Motor neuron (in vitro differentiated cells): Measurements from ENCODE around the gene DTNA. TPM values are rescaled to one million over a fixed set of nuclear protein-coding genes. Genes with fewer than 3 reads are reported as not detected.
"Not testable (repeated sequence)": the region's sequence is repeated elsewhere in the genome, so short reads cannot be mapped to it uniquely, and the experiment has no call there.

ENCODE experiments used
- ATAC-seq, 8 experiments: fragments of 200-7000 bp; cut with Tn5 transposase; replicated peaks in 6 of 8; 2 replicates each; pipeline ENCODE4 v1.8.0; 2021; ENCODE audit warnings: mild to moderate bottlenecking in 8 of 8, moderate library complexity in 8 of 8
- H3K27ac ChIP-seq, 2 donors: fragments of 250-450 bp; sonication (Bioruptor Pico); 2 replicates each; pipeline ENCODE4 v1.9.0; 2021; ENCODE audit warnings: antibody characterized with exemption in 2 of 2, mild to moderate bottlenecking in 2 of 2, moderate library complexity in 1 of 2
- H3K4me1 ChIP-seq, 2 donors: fragments of 250-450 bp; sonication (Bioruptor Pico); replicated peaks in 1 of 2; 2 replicates each; pipeline ENCODE4 v1.6.1; 2021; ENCODE audit warnings: antibody characterized with exemption in 2 of 2, mild to moderate bottlenecking in 2 of 2, moderate library complexity in 1 of 2
- H3K4me3 ChIP-seq, 5 donors: fragments of 250-450 bp; sonication (Bioruptor Pico); 2 replicates each; pipeline ENCODE4 v1.9.0; 2021; ENCODE audit warnings: antibody characterized with exemption in 5 of 5, mild to moderate bottlenecking in 5 of 5, moderate library complexity in 4 of 5
- WGBS, 10 experiments: fragments of 450-650 bp; shearing (Covaris generic); methylation state at CpG; one replicate each; pipeline ENCODE4 v1.0.0; 2022; 5-methylcytosine and 5-hydroxymethylcytosine counted together
- in situ Hi-C, 9 experiments: fragments of 400-800 bp; cut with MboI; loops; one replicate each; pipeline ENCODE4 v1.15.0; 2021; ENCODE audit warnings: low sequenced_read_pairs in 9 of 9, low pct_unique_long_range_greater_than_20kb in 2 of 9; ENCODE audit not compliant: unreplicated experiment in 9 of 9
- total RNA-seq, 8 experiments: library from RNA; unstranded; fragments of 300-600 nt; gene quantifications; 2 replicates each; pipeline versions ENCODE4 v1.2.3 to v1.2.4, GENCODE V29; 2022

DTNA gene
- total RNA-seq = 100 to 1,000 TPM in 1 of 8 experiments, 10 to 100 TPM in 7; 26.0 to 140 (median 49.2) TPM

DNA sequence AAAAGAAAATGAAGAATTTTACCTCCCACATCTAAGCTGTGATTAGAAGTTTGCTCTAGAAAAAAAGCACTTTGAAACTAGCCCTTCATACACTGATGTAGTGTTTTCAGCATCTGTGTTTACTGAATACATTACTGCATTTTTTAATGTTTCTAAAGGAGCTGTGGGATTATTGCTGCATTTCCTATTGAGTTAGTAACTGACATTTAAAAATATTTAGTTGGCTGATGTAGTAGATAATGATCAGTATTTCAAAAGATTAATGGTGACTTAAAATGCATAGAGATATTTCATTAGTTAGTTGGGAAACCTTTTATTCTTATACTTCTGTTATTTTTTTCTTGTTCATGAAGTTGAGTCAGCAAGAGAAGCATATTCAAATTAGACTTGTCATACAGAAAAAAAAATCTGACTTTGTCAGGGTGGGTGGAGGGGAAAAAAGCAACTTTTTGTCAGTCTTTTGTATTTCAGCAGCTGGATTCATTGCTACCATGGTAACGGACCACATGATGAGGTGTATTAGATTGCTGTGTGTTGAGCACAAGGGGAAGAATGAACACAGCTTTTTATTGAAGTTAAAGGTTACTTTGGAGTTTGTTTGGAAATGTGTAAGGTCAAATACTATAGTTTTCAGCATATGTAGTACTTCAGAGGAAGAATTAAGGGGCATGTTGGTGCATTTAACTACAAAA is at the start of gene DTNA:
DTNA (plus strand) TSS at position 549 of the 692 bp plus-strand sequence. CDS start 45,679 bp downstream, outside the sequence.
- peak within 1 kb of the TSS; percentile 11 to 38 (median 29) for H3K4me3 ChIP-seq
- in situ Hi-C loops = no loop called here
- peak within 1 kb of the TSS in 1 of 2 donors; percentile 52 for H3K27ac ChIP-seq
- WGBS, 10 experiments = 0 to 30% (median 21%) methylated on average over 1 of the region's 1 CpG; no CpG with 5 or more reads in 4 of the 10 experiments
- peaks cover 18 to 25% of the 10 kb centered on the region in 2 donors for H3K4me1 ChIP-seq
- ATAC-seq = peak; percentile 70 to 87 (median 82)

DNA sequence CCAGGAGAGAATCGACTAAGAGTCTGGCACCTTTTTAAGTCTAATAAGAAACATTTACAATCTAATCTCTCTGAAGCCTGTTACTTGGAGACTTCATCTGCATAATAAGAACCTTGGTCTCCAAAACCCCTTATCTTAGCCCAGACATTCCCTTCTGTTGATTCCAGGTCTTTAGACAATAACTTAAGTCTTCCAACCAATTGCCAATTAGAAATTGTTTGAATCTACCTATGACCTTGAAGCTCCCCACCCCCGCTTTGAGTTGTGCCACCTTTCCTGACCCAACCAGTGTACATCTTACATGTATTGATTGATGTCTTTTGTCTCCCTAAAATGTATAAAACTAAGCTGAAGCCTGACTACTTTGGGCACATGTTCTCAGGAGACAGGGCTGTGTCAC is 49.5 kb upstream of the DTNA start:
- no peak overlapping the region for H3K4me3 ChIP-seq
- no peak for ATAC-seq

DNA sequence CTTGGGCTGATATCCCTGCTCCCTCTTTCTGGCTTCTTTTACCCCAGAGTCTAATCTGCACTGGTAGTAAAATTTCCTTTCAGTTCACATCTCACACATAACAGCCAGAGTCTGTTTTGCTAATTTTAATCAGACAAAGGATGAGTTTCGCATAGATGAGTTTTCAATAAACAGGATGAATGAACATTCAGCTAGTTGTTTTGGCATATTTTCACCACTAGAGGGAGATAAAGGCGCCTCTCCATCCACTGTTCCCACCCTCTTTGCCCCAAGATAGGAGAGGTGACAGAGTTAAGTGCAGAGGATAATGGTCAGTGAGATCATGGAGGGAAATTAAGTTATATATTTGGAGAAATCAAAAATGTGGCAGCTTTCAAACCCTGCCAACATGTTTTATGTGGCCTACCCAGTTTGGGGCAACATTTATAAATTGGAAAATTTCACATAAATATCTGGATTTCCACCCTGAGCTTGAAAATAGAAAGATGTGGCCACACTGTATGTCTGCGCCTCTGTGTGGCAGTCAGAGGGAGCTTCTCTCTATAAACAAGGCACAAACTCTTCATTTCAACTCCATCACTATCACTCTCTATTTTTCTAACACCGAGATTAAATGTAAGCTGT is 48.5 kb upstream of the DTNA start:
- WGBS, 10 experiments = 8 to 100% (median 47%) methylated on average over 2 to 4 of the region's 4 CpGs
- Histone ChIP-seq H3K4me1 (peaks cover 14 to 22% of the 10 kb centered on the region in 2 donors), H3K27ac (no peak overlapping the region), H3K4me3 (no peak overlapping the region)
- in situ Hi-C loops = loop anchor here in 4 of 9 experiments (10.0 to 25.0 kb wide), 3 partner anchors 101 to 126 kb away; no protein-coding TSS in a partner anchor
- ATAC-seq = peak; percentile 43 to 77 (median 66)

More for the DNA sequence above, 49.5 kb upstream of the DTNA start:
- 20 to 89% (median 55%) methylated on average over 1 to 2 of the region's 2 CpGs; no CpG with 5 or more reads in 2 of the 10 experiments for WGBS, 10 experiments
- Histone ChIP-seq H3K27ac (no peak overlapping the region), H3K4me1 (peaks cover 14 to 22% of the 10 kb centered on the region in 2 donors)
- in situ Hi-C loops = loop anchor here in 4 of 9 experiments (10.0 to 25.0 kb wide), 3 partner anchors 102 to 127 kb away; no protein-coding TSS in a partner anchor

- peak in 2 of 8 experiments; percentile 13 to 81 for ATAC-seq
- no peaks in the 10 kb centered on the region for H3K4me1 ChIP-seq
- no peak overlapping the region for H3K4me3 ChIP-seq
- in situ Hi-C loops = no loop called here
- no peak overlapping the region for H3K27ac ChIP-seq
- WGBS, 10 experiments = 50 to 100% (median 81%) methylated on average over 1 to 3 of the region's 3 CpGs; no CpG with 5 or more reads in 2 of the 10 experiments
These were observed 33.1 kb upstream of the DTNA start for GRCh38 chr18:34676816-34677574.

DNA sequence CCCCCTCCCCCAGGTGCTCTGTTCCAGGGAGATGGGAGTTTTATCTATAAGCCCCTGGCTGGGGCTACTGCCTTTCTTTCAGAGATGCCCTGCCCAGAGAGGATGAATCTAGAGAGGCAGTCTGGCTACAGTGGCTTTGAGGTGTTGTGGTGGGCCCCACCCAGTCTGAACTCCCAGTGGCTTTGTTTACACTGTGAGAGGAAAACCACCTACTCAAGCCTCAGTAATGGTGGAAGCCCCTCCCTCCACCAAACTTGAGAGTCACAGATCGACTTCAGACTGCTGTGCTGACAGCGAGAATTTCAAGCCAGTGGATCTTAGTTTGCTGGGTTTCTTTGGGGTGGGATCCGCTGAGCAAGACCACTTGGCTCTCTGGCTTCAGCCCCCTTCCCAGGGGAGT is 20.3 kb upstream of the DTNA start:
- H3K27ac ChIP-seq, ATAC-seq, H3K4me1 ChIP-seq, in situ Hi-C loops, H3K4me3 ChIP-seq: not testable (repeated sequence)
- WGBS, 10 experiments = 93 to 100% (median 93%) methylated on average over 2 to 3 of the region's 3 CpGs; no CpG with 5 or more reads in 7 of the 10 experiments

- in situ Hi-C loops = no loop called here
- H3K4me3 ChIP-seq = no peak overlapping the region
- ATAC-seq = peak in 3 of 8 experiments; percentile 83 to 100 (median 99)
- no peak overlapping the region for H3K27ac ChIP-seq
- peaks cover 20 to 26% of the 10 kb centered on the region in 2 donors for H3K4me1 ChIP-seq
These were observed 18.5 kb upstream of the DTNA start for GRCh38 chr18:34691614-34692013.

DNA sequence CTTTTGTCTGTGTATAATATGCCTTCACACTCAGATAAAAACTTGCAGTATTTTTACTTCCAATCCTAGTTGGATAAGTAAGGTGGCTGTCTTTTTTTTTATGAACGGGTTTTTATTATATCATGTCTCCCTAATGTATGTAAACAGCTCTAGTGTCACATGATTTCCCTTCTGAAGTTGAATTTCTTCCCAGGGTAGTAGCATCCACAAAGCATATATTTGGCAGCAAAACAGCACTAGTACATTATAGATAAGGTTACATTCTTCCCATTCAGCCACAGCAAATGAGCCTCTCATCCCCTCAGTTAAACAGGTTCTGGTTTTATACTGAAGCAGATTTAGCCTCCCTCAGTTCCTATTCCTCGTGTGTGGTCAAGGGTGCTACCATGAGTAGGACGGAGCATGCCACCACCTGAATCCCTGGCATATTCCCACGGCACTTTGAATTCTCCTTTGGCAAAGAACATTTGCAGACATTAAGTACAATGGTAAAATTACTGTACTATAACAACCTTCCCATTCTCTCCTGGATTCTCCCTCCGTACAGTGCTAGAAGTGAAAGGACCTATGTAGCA is 15.4 kb upstream of the DTNA start:
- 25 to 100% (median 95%) methylated on average over 1 to 5 of the region's 5 CpGs; no CpG with 5 or more reads in 1 of the 10 experiments for WGBS, 10 experiments
- Histone ChIP-seq H3K4me3 (no peak overlapping the region), H3K27ac (peak overlapping the region in 1 of 2 donors; percentile 60), H3K4me1 (peaks cover 34 to 40% of the 10 kb centered on the region in 2 donors)
- in situ Hi-C loops = no loop called here
- ATAC-seq = peak in 5 of 8 experiments; percentile 14 to 36 (median 20)

GRCh38 chr18:34695310-34695709 is 14.8 kb upstream of the DTNA start:
- in situ Hi-C loops = no loop called here
- H3K4me1 ChIP-seq = peaks cover 34 to 40% of the 10 kb centered on the region in 2 donors
- peak in 5 of 8 experiments; percentile 93 to 98 (median 95) for ATAC-seq
- no peak overlapping the region for H3K4me3 ChIP-seq
- WGBS, 10 experiments = 6 to 91% (median 52%) methylated on average over 1 to 5 of the region's 5 CpGs
- H3K27ac ChIP-seq = no peak overlapping the region

- WGBS, 10 experiments = 87 to 100% (median 100%) methylated on average over 1 to 2 of the region's 2 CpGs; no CpG with 5 or more reads in 2 of the 10 experiments
- ATAC-seq = no peak
- H3K4me3 ChIP-seq = no peak overlapping the region
- peaks cover 34 to 40% of the 10 kb centered on the region in 2 donors for H3K4me1 ChIP-seq
- H3K27ac ChIP-seq = peak overlapping the region in 1 of 2 donors; percentile 4
- in situ Hi-C loops = no loop called here
These were observed 13.4 kb upstream of the DTNA start for GRCh38 chr18:34696671-34697070.

GRCh38 chr18:34697233-34697632 is 12.9 kb upstream of the DTNA start:
- Histone ChIP-seq H3K4me1 (peaks cover 34 to 40% of the 10 kb centered on the region in 2 donors), H3K4me3 (no peak overlapping the region), H3K27ac (no peak overlapping the region)
- in situ Hi-C loops = no loop called here
- WGBS, 10 experiments = 20 to 100% (median 53%) methylated on average over 1 of the region's 1 CpG; no CpG with 5 or more reads in 6 of the 10 experiments
- peak in 6 of 8 experiments; percentile 7 to 52 (median 34) for ATAC-seq

DNA sequence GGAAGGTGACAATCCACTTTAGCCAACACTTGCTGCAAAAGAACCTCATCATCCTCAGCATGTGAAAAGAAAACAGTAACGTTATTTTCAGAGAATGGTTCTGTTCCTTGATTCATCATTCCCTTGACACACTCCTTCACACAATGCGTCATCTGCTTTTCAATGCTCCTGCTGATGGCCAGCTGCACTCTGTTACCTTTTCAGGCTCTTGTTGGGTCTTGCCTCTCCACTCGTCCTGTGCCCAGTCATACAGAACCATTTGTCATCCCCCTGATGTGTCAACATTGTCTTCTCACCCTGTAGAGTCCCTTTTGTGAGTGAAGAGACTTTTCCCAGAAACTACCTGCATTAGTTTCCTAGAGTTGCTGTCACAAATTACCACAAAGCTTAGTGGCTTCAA is 12.2 kb upstream of the DTNA start:
- ATAC-seq = peak in 1 of 8 experiments; percentile 6

GRCh38 chr18:34701911-34702310 is 8.2 kb upstream of the DTNA start:
- Histone ChIP-seq H3K27ac (no peak overlapping the region), H3K4me1 (peaks cover 11 to 21% of the 10 kb centered on the region in 2 donors), H3K4me3 (no peak overlapping the region)
- ATAC-seq = no peak
- WGBS, 10 experiments = 33 to 100% (median 83%) methylated on average over 1 to 3 of the region's 3 CpGs; no CpG with 5 or more reads in 4 of the 10 experiments
- in situ Hi-C loops = no loop called here

More for the DNA sequence above, 12.2 kb upstream of the DTNA start:
- WGBS, 10 experiments = 59 to 100% (median 75%) methylated on average over 1 to 3 of the region's 3 CpGs; no CpG with 5 or more reads in 2 of the 10 experiments
- Histone ChIP-seq H3K4me3 (no peak overlapping the region), H3K27ac (peak overlapping the region in 1 of 2 donors; percentile 32), H3K4me1 (peaks cover 34 to 40% of the 10 kb centered on the region in 2 donors)
- in situ Hi-C loops = no loop called here
